ENCODE data around the gene MAP7D1. TPM values are rescaled to one million over a fixed set of nuclear protein-coding genes. Genes with fewer than 3 reads are reported as not detected.

The MAP7D1 gene
- total and polyA plus RNA-seq, 10 of the 15 experiments (the other 5 are each of a cell fraction or from before 2014, with no cell fraction given): 4.4 to 97.6 (median 24.2) TPM

GRCh38 chr1:36176106-36176949 lies 20.4 kb downstream of the MAP7D1 start (continued):
- no peak for TF ChIP-seq CTCF (IDR thresholded peaks at IDR 0.05 in 2 of 3, conservative IDR thresholded peaks at IDR 0.05 in 1 of 3; ENCODE audit: control insufficient read depth in 2 of 3, extremely low read depth in 1 of 3, insufficient read depth in 1 of 3, low read depth in 3 of 3, low read length in 3 of 3)
- no peak for TF ChIP-seq PAX8 (IDR thresholded peaks at IDR 0.05)
- no peak for TF ChIP-seq NFIC (IDR thresholded peaks at IDR 0.05; ENCODE audit: low read depth, low read length)
- no peak for TF ChIP-seq ELK1 (IDR thresholded peaks at IDR 0.05; ENCODE audit: low read depth, low read length)
- no peak for TF ChIP-seq NR2F1 (conservative IDR thresholded peaks at IDR 0.05)

- SMC1A ChIA-PET (ENCODE audit: uncharacterized antibody, unreplicated experiment): no interaction called here
- POLR2A ChIA-PET: no interaction called here
- no peak overlapping the region for H2AFZ ChIP-seq (ENCODE audit: control insufficient read depth, low read depth, low read length)
- H3K4me3 ChIP-seq: no peak overlapping the region
- H4K20me1 ChIP-seq (ENCODE audit: control insufficient read depth, insufficient read depth): no peaks in the 10 kb centered on the region
- intact Hi-C loops (cut with micrococcal nuclease; ENCODE audit: unreplicated experiment) (no loop called here), in situ Hi-C loops (cut with MboI) (no loop called here)
- no peak for FAIRE-seq
- no peak overlapping the region for H3K27ac ChIP-seq (ENCODE audit: control insufficient read depth, insufficient read depth)
- H3K79me2 ChIP-seq (ENCODE audit: control insufficient read depth, insufficient read depth, low read length): no peaks in the 10 kb centered on the region
- H3K27me3 ChIP-seq (replicated peaks in 1 of 2; ENCODE audit: control insufficient read depth in 2 of 2, insufficient read depth in 2 of 2, low read length in 1 of 2): no peaks in the 10 kb centered on the region
- no peak overlapping the region for H3K9ac ChIP-seq (ENCODE audit: control insufficient read depth, insufficient read depth, low read length)
- no peaks in the 10 kb centered on the region for H3K4me1 ChIP-seq (ENCODE audit: control insufficient read depth, insufficient read depth, low read length)
- DNase-seq (ENCODE audit: low read depth, low spot score): no peak
- no peak for ATAC-seq
- peaks cover 15 to 48% of the 10 kb centered on the region in 2 experiments for H3K36me3 ChIP-seq (ENCODE audit: control insufficient read depth in 2 of 2, insufficient read depth in 2 of 2, low read length in 1 of 2)
- no peak overlapping the region for H3K4me2 ChIP-seq (ENCODE audit: control insufficient read depth, insufficient read depth)
- CTCF ChIA-PET: no interaction called here
- RAD21 ChIA-PET (ENCODE audit: unreplicated experiment): no interaction called here
- WGBS (ENCODE audit: insufficient coverage, insufficient replicate concordance, low lambda C conversion rate, missing lambda C conversion rate): 97% methylated on average over 31 of the region's 33 CpGs
- H3K9me3 ChIP-seq (replicated peaks; ENCODE audit: control insufficient read depth, insufficient read depth, low read length): no peaks in the 10 kb centered on the region
- no TSS peak for BruUV-seq (replicated peaks)
- TF ChIP-seq SMC3 (IDR thresholded peaks at IDR 0.05; ENCODE audit: borderline replicate concordance, low read length) (no peak), HDAC2 (IDR thresholded peaks at IDR 0.05) (no peak), BHLHE40 (IDR thresholded peaks at IDR 0.05; ENCODE audit: borderline replicate concordance in 1 of 2, low read depth in 2 of 2, low read length in 1 of 2) (no peak), IKZF1 (conservative IDR thresholded peaks at IDR 0.05) (no peak), NRF1 (conservative IDR thresholded peaks at IDR 0.05; ENCODE audit: low read depth, low read length) (no peak), ELK1 (IDR thresholded peaks at IDR 0.05; ENCODE audit: low read depth, low read length) (no peak), NR2C1 (IDR thresholded peaks at IDR 0.05) (no peak), POLR2AphosphoS2 (IDR thresholded peaks at IDR 0.05; ENCODE audit: low read depth, low read length) (no peak), ZSCAN29 (IDR thresholded peaks at IDR 0.05) (no peak), SIN3A (IDR thresholded peaks at IDR 0.05; ENCODE audit: low read depth, low read length) (no peak), SUPT20H (IDR thresholded peaks at IDR 0.05; ENCODE audit: borderline replicate concordance, control insufficient read depth, low read depth, low read length) (no peak), PKNOX1 (IDR thresholded peaks at IDR 0.05) (no peak)
These were observed 21.9 kb downstream of the MAP7D1 start for GRCh38 chr1:36177589-36178431.
